Heart left ventricle (tissue), 16 donors: ENCODE results near the gene SS18. TPM values are rescaled to one million over a fixed set of nuclear protein-coding genes. Genes with fewer than 3 reads are reported as not detected.

Experiments
- ATAC-seq, 4 donors: fragments of 200-7000 bp; cut with Tn5 transposase; one replicate each; pipeline ENCODE4 v1.9.1; 2020 to 2022; ENCODE audit warnings: moderate library complexity in 4 of 4, mild to moderate bottlenecking in 3 of 4, moderate number of reproducible peaks in 1 of 4
- DNase-seq, 5 donors: peaks; one replicate each; pipeline ENCODE4 v3.0.0-alpha.2; 2020
- H3K27ac ChIP-seq, 12 donors: fragments of 200-600 bp; sonication (generic) in 4 of 12; one replicate each; pipeline versions ENCODE4 v1.5.0 to v1.8.0; 2016 to 2022; ENCODE audit warnings: mild to moderate bottlenecking in 2 of 12
- H3K27me3 ChIP-seq, 9 donors: fragments of 200-600 bp; sonication (generic) in 2 of 9; one replicate each; pipeline versions ENCODE4 v1.5.1 to v1.8.0; 2016 to 2022; ENCODE audit warnings: mild to moderate bottlenecking in 3 of 9
- H3K36me3 ChIP-seq, 9 donors: fragments of 200-600 bp; sonication (generic) in 2 of 9; one replicate each; pipeline versions ENCODE4 v1.5.0 to v1.8.0; 2018 to 2022; ENCODE audit warnings: mild to moderate bottlenecking in 2 of 9
- H3K4me1 ChIP-seq, 12 donors: fragments of 200-600 bp; sonication (generic) in 4 of 12; one replicate each; pipeline versions ENCODE4 v1.5.0 to v1.8.0; 2016 to 2022; ENCODE audit warnings: mild to moderate bottlenecking in 3 of 12
- H3K4me3 ChIP-seq, 12 donors: fragments of 200-600 bp; sonication (generic) in 4 of 12; one replicate each; pipeline versions ENCODE4 v1.5.0 to v1.8.0; 2017 to 2022; ENCODE audit warnings: mild to moderate bottlenecking in 9 of 12, moderate library complexity in 4 of 12
- H3K9me3 ChIP-seq, 12 donors: fragments of 200-600 bp; sonication (generic) in 4 of 12; one replicate each; pipeline versions ENCODE4 v1.5.0 to v1.8.0; 2016 to 2022; ENCODE audit warnings: mild to moderate bottlenecking in 1 of 12
- CTCF ChIP-seq, 12 donors: fragments of 200-600 bp; sonication (generic) in 4 of 12; IDR thresholded peaks; one replicate each; pipeline versions ENCODE4 v1.5.0 to v1.8.0; 2018 to 2022; ENCODE audit warnings: antibody characterized with exemption in 12 of 12, mild to moderate bottlenecking in 5 of 12
- POLR2A ChIP-seq, 2 donors: fragments of 450-650 bp; IDR thresholded peaks; one replicate each; pipeline ENCODE4 v1.6.1; 2017; ENCODE audit warnings: antibody characterized with exemption in 2 of 2, mild to moderate bottlenecking in 2 of 2, moderate library complexity in 2 of 2
- WGBS, 4 donors: extraction: QIAGEN DNeasy Blood & Tissue Kit in 2 of 4; methylation state at CpG; one replicate each; pipeline versions ENCODE4 v1.1.5 to v1.1.7; 2013 to 2018; 5-methylcytosine and 5-hydroxymethylcytosine counted together
- intact Hi-C, 10 donors: fragments of 100-400 bp; cut with DNase I; formaldehyde crosslinking; loops; one replicate each; pipeline versions ENCODE4 v1.11.1 to v1.14.2; 2022
- polyA plus RNA-seq, 2 donors: library from polyadenylated mRNA; stranded (reverse); fragments of 200-250 nt; gene quantifications; one replicate each; pipeline ENCODE4 v1.2.3, GENCODE V29; 2013
- total RNA-seq, 9 donors: library from RNA; depleted of rRNA in 2 of 9; stranded (reverse); fragments of >200 nt in 2 of 9; fragmentation: NEBNext Ultra II Directional in 3 of 9; extraction: Animal tissue kit (Norgen Biotek cat#: 25700) in 3 of 9; gene quantifications; one replicate each; pipeline versions ENCODE4 v1.1.0 to v1.2.4, GENCODE V29; 2016 to 2023
- donor health status: ischemic (EF 13 %, LVEDD 7.1; RV severe dilation, severe dysfunction).
- donor health status: healthy with polysubstance abuse.
- donor health status: DM: no; HTN: yes; CAD: no.
- donor health status: DM: no; HTN: no; CAD: no.
- donor health status: ischemic (EF 25% LVEDD 6.9; RV normal size, moderate dysfunction).
- donor health status: ischemic (EF 25% LVEDD 5.7; RV mildly dilated, moderate dysfunction).
- donor health status: healthy.
- donor health status: DM: yes; HTN: yes; CAD: no.
- donor health status: ischemic (EF 35%, LVEDD 5.7; RV mildly dilated, moderate dysfunction).
- donor health status: nonischemic (EF 11% LVEDD 7.7; RV severe dilation, severe dysfunction).
- donor health status: DM: yes; HTN: yes; CAD: no.
- donor health status: PGD.
- donor health status: ischemic (EF 29% LVEDD 5.4; RV normal size, mild dysfunction).
- donor health status: nonischemic (EF 23%, LVEDD 6.1; RV moderate dilation, normal function).

The SS18 gene
- total and polyA plus RNA-seq, 11 donors: 14.4 to 60.5 (median 38.3) TPM

DNA sequence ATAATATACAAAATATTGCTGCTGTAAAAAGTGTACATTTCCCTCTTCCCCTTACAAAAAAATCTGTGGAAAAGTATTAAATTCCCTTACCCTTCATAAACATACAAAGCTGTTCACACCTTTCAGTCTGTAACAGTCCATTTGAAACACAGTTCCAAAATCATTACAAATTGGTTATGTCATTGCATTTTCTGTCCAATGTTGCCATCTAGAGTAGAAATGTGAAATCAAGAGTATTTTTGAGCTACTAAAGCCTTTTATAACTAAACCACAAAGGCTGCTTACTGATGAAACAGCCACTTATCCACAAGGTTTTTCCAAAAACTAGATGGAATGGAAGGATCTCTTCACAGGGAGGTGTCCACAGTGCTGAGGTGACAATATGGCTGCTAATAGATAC, 72.5 kb downstream of the SS18 start:
- Histone ChIP-seq H3K4me1 (no peaks in the 10 kb centered on the region), H3K9me3 (no peaks in the 10 kb centered on the region), H3K27ac (no peak overlapping the region), H3K4me3 (no peak overlapping the region), H3K27me3 (no peaks in the 10 kb centered on the region), H3K36me3 (peaks cover 0 to 99% (median 85%) of the 10 kb centered on the region in 9 donors)
- TF ChIP-seq CTCF (IDR thresholded peaks at IDR 0.05): peak in 1 of 12 donors; percentile 16
- TF ChIP-seq POLR2A (IDR thresholded peaks at IDR 0.05): no peak
- DNase-seq (no peak), ATAC-seq (no peak)
- intact Hi-C loops: no loop called here

- Histone ChIP-seq H3K27me3 (no peaks in the 10 kb centered on the region), H3K36me3 (peaks cover 0 to 83% (median 51%) of the 10 kb centered on the region in 9 donors), H3K4me3 (no peak overlapping the region)
Observed at GRCh38 chr18:26014462-26014861, 76.0 kb downstream of the SS18 start.

GRCh38 chr18:26008619-26009018, 81.8 kb downstream of the SS18 start:
- no peak for TF ChIP-seq POLR2A (IDR thresholded peaks at IDR 0.05)
- TF ChIP-seq CTCF (IDR thresholded peaks at IDR 0.05): no peak
- no peak for DNase-seq
- no peak overlapping the region for H3K4me3 ChIP-seq
- no peaks in the 10 kb centered on the region for H3K4me1 ChIP-seq
- no peak overlapping the region for H3K27ac ChIP-seq
- no peaks in the 10 kb centered on the region for H3K9me3 ChIP-seq
- 99 to 100% (median 99%) methylated on average over 1 of the region's 1 CpG for WGBS, 4 donors
- no peak for ATAC-seq
- intact Hi-C loops: loop anchor here in 1 of 10 donors (10.0 kb wide), 1 partner anchor 64 kb away; no protein-coding TSS in a partner anchor
- H3K27me3 ChIP-seq: no peaks in the 10 kb centered on the region
- H3K36me3 ChIP-seq: peaks cover 0 to 25% (median 4%) of the 10 kb centered on the region in 9 donors

More at GRCh38 chr18:26014462-26014861, 76.0 kb downstream of the SS18 start:
- no peak for DNase-seq
- TF ChIP-seq POLR2A (IDR thresholded peaks at IDR 0.05): no peak
- TF ChIP-seq CTCF (IDR thresholded peaks at IDR 0.05): no peak
- no peaks in the 10 kb centered on the region for H3K4me1 ChIP-seq
- H3K9me3 ChIP-seq: no peaks in the 10 kb centered on the region
- intact Hi-C loops: no loop called here
- ATAC-seq: no peak
- H3K27ac ChIP-seq: no peak overlapping the region

GRCh38 chr18:26008096-26008495, 82.3 kb downstream of the SS18 start:
- H3K36me3 ChIP-seq: peaks cover 0 to 20% (median under 1%) of the 10 kb centered on the region in 9 donors
- H3K4me3 ChIP-seq: no peak overlapping the region
- ATAC-seq (no peak), DNase-seq (no peak)
- no peaks in the 10 kb centered on the region for H3K9me3 ChIP-seq
- TF ChIP-seq CTCF (IDR thresholded peaks at IDR 0.05): no peak
- TF ChIP-seq POLR2A (IDR thresholded peaks at IDR 0.05): no peak
- H3K4me1 ChIP-seq: no peaks in the 10 kb centered on the region
- H3K27ac ChIP-seq: no peak overlapping the region
- H3K27me3 ChIP-seq: no peaks in the 10 kb centered on the region
- intact Hi-C loops: loop anchor here in 1 of 10 donors (10.0 kb wide), 1 partner anchor 63 kb away; no protein-coding TSS in a partner anchor
- 83 to 95% (median 94%) methylated on average over 1 of the region's 1 CpG for WGBS, 4 donors
